Activated effector memory CD4-positive, alpha-beta T cell treated with Interleukin-2 at 50 U/mL for 16 hours (primary cell): ENCODE results near the gene SECISBP2L.

Source experiments
- DNase-seq: peaks from one replicate; pipeline ENCODE4 v3.0.0-alpha.2; 2020

Gene SECISBP2L

DNA sequence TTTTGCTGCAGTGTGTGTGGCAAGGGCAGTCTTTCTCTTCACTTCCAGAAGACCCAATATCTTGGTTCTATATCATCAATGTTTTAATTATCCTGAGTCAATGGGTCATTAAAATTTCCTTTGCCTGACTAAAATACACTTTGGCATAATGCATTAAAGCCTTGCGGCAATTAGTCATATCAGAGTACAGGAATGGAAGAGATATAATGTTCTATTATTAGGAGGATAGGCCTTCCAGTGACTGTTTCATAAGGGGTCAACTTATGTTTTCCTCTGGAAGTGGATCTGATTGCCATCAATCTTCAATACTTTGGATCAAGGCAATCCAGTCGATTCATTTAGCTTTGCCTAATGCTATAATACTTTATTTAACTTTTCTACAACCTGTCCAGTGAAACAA is 9.4 kb upstream of the SECISBP2L start:
- DNase-seq: no peak

DNA sequence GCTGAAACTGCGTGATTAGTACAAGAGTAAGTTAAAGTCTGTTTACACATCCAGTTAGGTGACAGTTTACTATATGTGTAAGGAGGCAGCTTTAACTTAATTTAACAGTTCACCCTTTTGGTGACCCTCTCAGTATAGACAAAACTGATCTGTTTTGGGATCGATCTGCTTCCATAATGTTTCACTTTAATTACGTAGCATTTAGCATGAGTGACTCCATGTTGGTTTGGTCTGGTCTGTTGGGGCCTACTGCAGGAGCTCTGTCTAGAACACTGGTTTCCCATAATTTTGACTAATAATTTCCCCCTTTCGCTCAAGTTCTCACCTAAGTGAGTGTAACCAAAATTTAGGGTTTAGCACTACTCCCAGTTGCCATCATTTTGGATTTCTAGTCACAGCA is 6.4 kb upstream of the SECISBP2L start:
- no peak for DNase-seq

DNA sequence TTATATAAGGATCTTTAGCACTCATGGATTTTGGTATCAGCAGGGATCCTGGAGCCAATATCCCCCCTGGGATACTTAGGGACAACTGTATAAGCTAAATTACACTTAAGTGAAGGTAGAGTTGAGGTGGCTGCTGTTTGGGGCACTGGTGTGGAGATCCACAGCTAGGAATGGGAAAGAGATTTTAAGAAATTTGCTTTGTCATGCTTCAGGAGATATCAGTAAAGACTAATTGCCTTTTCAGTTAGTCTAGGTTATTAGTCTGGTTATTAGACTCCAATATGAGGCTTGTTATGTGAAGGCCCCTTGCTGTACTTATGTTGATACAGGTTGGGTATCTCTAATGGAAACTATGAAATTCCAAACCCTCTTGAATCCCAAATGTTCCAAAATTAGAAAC is 1.2 kb upstream of the SECISBP2L start:
- DNase-seq: no peak

DNA sequence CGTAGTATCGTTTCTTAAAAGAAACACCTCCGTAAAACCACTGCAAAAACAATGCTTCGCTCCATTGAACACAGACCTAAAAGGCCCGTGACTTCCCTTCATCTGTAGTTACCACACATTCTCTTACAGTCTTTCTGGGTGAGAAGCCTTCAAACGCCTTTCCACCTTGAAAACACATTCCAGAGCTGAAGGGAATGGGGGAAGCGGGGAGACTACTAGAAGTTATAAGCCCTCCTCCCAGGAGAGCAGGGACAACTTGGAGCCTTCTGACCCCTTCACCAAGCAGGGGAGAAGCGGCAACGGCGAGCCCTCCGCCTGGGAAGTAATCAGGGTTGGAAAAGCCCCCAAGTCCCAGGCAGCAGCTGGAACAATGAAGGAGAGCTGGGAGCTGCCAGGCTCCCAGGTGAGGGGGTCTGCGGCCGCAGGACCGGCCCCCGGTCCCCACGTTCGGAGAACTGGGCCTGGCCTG is 461 bp downstream of the SECISBP2L start:
- DNase-seq: no peak

- DNase-seq: no peak
These were observed 1.3 kb downstream of the SECISBP2L start for GRCh38 chr15:49044766-49045606.

- DNase-seq: no peak
These were observed 2.2 kb downstream of the SECISBP2L start for GRCh38 chr15:49044002-49044401.

- no peak for DNase-seq
These were observed 4.1 kb downstream of the SECISBP2L start for GRCh38 chr15:49042165-49042564.

GRCh38 chr15:49041426-49041825 is 4.8 kb downstream of the SECISBP2L start:
- DNase-seq: no peak

GRCh38 chr15:49040151-49040550 is 6.1 kb downstream of the SECISBP2L start:
- no peak for DNase-seq

- DNase-seq: no peak
These were observed 7.9 kb downstream of the SECISBP2L start for GRCh38 chr15:49038382-49038781.

DNA sequence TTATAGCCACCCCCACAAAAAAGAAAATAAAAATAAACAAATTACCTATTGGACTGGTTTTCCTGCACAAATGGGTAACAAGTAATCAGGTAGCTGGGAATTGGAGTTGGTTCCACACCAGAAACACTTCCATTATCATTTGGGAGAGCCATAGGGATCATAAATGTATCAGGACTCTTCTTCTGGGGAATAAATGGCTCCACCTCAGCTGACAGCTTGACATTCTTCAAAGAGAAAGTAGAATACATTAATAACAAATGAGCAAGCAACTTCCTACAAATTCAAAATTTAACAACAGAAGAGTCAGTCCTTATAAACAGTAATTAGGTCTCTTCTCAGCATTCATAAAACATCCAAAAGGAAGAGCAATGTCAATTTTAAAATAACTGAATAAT is 8.7 kb downstream of the SECISBP2L start:
- no peak for DNase-seq

- no peak for DNase-seq
These were observed 9.3 kb downstream of the SECISBP2L start for GRCh38 chr15:49036650-49037545.

GRCh38 chr15:49035825-49036224 is 10.4 kb downstream of the SECISBP2L start:
- no peak for DNase-seq

GRCh38 chr15:49032601-49033145 is 13.6 kb downstream of the SECISBP2L start:
- DNase-seq: no peak

DNA sequence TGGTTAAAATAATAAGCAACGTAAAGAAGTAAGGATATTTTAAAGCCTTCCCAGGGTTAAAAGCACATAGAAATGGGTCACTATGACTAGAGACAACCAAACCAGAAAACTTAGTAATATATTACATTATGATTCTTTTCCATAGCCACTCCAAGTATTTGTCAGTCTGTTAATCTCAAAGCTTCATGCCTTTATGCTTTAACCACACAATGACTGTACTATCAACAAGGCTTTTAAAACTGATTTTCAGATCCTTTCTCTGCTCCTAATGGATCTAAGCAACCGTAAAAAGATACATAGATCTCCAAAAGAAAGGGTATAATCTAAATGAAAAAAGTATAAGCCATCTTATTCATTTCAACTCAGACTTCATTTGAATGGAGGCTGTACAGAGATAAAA is 14.4 kb downstream of the SECISBP2L start:
- DNase-seq: no peak

DNA sequence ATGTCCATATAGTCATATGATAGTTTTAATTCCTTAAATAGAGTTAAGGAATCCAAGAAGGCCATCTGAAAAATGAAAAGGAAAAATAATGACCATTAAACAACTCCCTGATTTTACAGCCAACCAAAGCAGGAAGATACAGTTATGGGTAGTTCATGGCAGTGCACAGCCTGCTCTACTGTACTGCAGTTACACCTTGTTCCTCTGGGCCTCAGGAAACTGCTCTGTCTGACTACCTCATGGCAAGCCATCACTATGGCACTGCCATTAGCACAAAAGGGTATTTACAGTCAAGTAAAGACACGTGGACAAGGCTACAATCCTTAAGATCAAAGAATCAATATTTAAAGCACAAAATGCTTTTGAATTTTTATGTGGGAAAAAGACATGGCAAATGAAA is 19.5 kb downstream of the SECISBP2L start:
- DNase-seq: no peak

GRCh38 chr15:49024840-49025239 is 21.4 kb downstream of the SECISBP2L start:
- DNase-seq: no peak

DNA sequence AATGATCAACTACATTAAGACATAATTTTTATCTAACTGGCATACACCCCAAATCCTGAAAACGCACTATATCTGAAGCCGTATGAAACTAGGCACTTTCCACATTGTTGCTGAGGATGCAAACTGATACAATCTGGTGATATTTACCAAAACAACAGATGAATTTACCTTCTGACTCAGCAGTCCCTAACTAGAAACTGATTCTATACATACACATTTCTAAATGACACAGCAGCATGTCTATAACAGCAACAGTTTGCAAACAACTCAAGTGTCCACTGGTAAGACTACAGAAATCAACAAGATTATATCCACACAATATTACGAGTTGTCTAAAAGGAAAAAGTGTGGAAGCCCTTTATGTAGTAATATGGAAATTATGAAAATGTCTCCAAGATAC is 22.9 kb downstream of the SECISBP2L start:
- no peak for DNase-seq

- no peak for DNase-seq
These were observed 30.4 kb downstream of the SECISBP2L start for GRCh38 chr15:49015896-49016295.

GRCh38 chr15:48999314-48999713 is 46.9 kb downstream of the SECISBP2L start:
- no peak for DNase-seq

DNA sequence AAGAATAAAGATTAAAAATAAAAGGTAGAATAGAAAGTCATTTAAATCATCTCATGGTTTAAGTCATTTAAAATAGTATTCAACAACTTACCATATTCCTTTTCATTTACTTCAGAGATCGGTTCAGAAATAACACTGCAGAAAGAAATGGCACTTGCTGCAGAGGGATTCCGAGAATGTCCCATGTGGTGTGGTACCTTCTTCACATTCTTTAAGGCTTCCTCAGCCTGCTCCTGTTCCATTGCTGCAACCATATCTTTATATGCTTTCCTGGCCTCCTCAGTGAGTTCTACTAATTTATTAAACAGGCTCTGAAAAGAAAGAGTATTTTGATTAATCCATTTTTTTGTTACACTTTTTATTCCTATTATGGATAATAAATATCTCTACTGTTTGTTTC is 50.0 kb downstream of the SECISBP2L start:
- DNase-seq: no peak

DNA sequence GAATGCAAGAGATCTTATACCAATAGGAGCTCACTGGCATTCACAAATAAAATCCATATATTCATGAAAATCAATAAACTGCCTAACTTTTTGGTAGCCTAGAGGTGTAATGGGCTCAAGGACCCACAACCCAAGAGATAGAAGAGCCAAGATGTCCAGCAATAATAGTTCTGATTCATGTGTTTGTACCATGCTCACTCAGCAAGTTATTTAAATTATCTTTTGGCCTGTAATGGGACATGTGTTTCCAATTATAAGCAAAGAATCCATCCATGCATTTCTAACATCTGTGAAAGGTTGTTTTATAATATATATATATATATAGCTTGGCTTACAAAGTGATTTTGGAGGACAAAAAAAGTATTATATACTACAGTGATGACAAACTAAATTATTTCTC is 52.9 kb downstream of the SECISBP2L start:
- DNase-seq: no peak

- DNase-seq: no peak
These were observed 53.7 kb downstream of the SECISBP2L start for GRCh38 chr15:48992545-48992944.

DNA sequence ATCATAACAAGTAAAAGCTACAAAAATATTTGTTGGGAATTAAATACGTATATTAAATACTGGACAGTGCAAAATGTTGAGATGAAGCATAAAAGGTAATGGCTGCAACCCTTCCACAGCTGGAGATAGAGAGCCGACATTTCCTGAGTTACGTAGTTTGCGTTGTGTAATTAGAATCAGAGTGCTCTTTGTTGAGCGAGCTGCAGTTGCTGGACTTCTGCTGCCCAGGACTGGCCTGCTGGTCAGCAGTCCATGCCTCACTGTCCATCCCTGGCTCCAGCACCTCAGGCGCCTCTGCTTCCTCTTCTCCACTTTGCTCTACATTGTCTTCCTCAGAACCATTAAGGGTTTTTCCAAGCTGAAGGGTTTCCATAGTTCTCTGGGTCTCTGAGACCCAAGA is 54.1 kb downstream of the SECISBP2L start:
- DNase-seq: no peak
